Sigmoid colon (tissue), 7 donors: ENCODE results near the gene ELF5. TPM values are rescaled to one million over a fixed set of nuclear protein-coding genes. Genes with fewer than 3 reads are reported as not detected.

Experiments
- DNase-seq: peaks from one replicate; pipeline ENCODE4 v3.0.0-alpha.2; 2019
- H3K27ac ChIP-seq, 4 donors: fragments of 200-600 bp; sonication (generic); one replicate each; pipeline ENCODE4 v1.5.1; 2016 to 2019; ENCODE audit warnings: mild to moderate bottlenecking in 1 of 4
- H3K27me3 ChIP-seq, 3 donors: fragments of 200-600 bp; sonication (generic); one replicate each; pipeline ENCODE4 v1.5.1; 2019; ENCODE audit warnings: mild to moderate bottlenecking in 1 of 3
- H3K36me3 ChIP-seq, 4 donors: fragments of 200-600 bp; sonication (generic); one replicate each; pipeline ENCODE4 v1.5.1; 2016 to 2019
- H3K4me1 ChIP-seq, 4 donors: fragments of 200-600 bp; sonication (generic); one replicate each; pipeline ENCODE4 v1.5.1; 2017 to 2019
- H3K4me3 ChIP-seq, 4 donors: fragments of 200-600 bp; sonication (generic); one replicate each; pipeline ENCODE4 v1.5.1; 2017 to 2019; ENCODE audit warnings: mild to moderate bottlenecking in 2 of 4, moderate library complexity in 1 of 4
- H3K9me3 ChIP-seq, 4 donors: fragments of 200-600 bp in 3 of 4; sonication (generic) in 3 of 4; one replicate each; pipeline versions ENCODE4 v1.5.1 to v1.6.1; 2013 to 2019
- CTCF ChIP-seq, 4 experiments: fragments of 450-650 bp in 3 of 4; fragments of 200-600 bp in 1 of 4; IDR thresholded peaks; one replicate each; pipeline ENCODE4 v1.5.1; 2016 to 2019; ENCODE audit warnings: antibody characterized with exemption in 4 of 4, mild to moderate bottlenecking in 3 of 4, moderate library complexity in 2 of 4
- EP300 ChIP-seq, 4 donors: sonication (generic); formaldehyde crosslinking; IDR thresholded peaks; one replicate each; pipeline ENCODE4 v1.6.1; 2017; ENCODE audit warnings: antibody characterized with exemption in 4 of 4
- POLR2A ChIP-seq, 2 donors: fragments of 450-650 bp; IDR thresholded peaks; one replicate each; pipeline ENCODE4 v1.6.1; 2016; ENCODE audit warnings: antibody characterized with exemption in 2 of 2, mild to moderate bottlenecking in 2 of 2, moderate library complexity in 2 of 2
- POLR2AphosphoS5 ChIP-seq, 4 donors: sonication (generic); formaldehyde crosslinking; IDR thresholded peaks; one replicate each; pipeline ENCODE4 v1.6.1; 2017; ENCODE audit warnings: antibody characterized with exemption in 4 of 4
- WGBS, 2 donors: extraction: QIAGEN DNeasy Blood & Tissue Kit; methylation state at CpG; one replicate each; pipeline ENCODE4 v1.1.7; 2013; 5-methylcytosine and 5-hydroxymethylcytosine counted together
- intact Hi-C: fragments of 100-400 bp; cut with DNase I; formaldehyde crosslinking; loops from one replicate; pipeline ENCODE4 v1.15.1; 2023
- polyA plus RNA-seq, 3 donors: library from polyadenylated mRNA; stranded (reverse); fragments of 200-250 nt; gene quantifications; one replicate each; pipeline ENCODE4 v1.2.3, GENCODE V29; 2013
- total RNA-seq, 4 donors: library from RNA; depleted of rRNA; stranded (reverse); fragments of >200 nt; gene quantifications; one replicate each; pipeline ENCODE4 v1.1.0, GENCODE V29; 2016
- donor health status: healthy with polysubstance abuse.
- donor health status: Bipolar disorder and iron deficiency.
- donor health status: healthy.

The ELF5 gene
- total and polyA plus RNA-seq, 7 donors, result not detected

- DNase-seq, result no peak
- H3K27me3 ChIP-seq, result no peaks in the 10 kb centered on the region
- whole genome bisulfite sequencing, 2 donors, result 33 to 45% methylated on average over 2 of the region's 2 CpGs
- TF ChIP-seq EP300 (IDR thresholded peaks at IDR 0.05), result no peak
- no peak for TF ChIP-seq POLR2AphosphoS5 (IDR thresholded peaks at IDR 0.05)
- no peak for TF ChIP-seq POLR2A (IDR thresholded peaks at IDR 0.05)
- no peak for TF ChIP-seq CTCF (IDR thresholded peaks at IDR 0.05)
- H3K27ac ChIP-seq, result no peak overlapping the region
- no peaks in the 10 kb centered on the region for H3K9me3 ChIP-seq
- H3K4me1 ChIP-seq, result no peaks in the 10 kb centered on the region
- H3K4me3 ChIP-seq, result no peak overlapping the region
- H3K36me3 ChIP-seq, result no peaks in the 10 kb centered on the region
- intact Hi-C loops, result no loop called here
Measured at GRCh38 chr11:34501949-34502348, 11.6 kb downstream of the ELF5 start.

- WGBS, 2 donors, result 66 to 83% methylated on average over 4 of the region's 4 CpGs
Measured at GRCh38 chr11:34501500-34501899, 12.1 kb downstream of the ELF5 start.

GRCh38 chr11:34499719-34500500 lies 13.7 kb downstream of the ELF5 start:
- DNase-seq, result no peak
- H3K9me3 ChIP-seq, result no peaks in the 10 kb centered on the region
- no peaks in the 10 kb centered on the region for H3K27me3 ChIP-seq
- H3K4me1 ChIP-seq, result no peaks in the 10 kb centered on the region
- no peak overlapping the region for H3K27ac ChIP-seq
- no peak overlapping the region for H3K4me3 ChIP-seq
- intact Hi-C loops, result no loop called here
- no peak for TF ChIP-seq CTCF (IDR thresholded peaks at IDR 0.05)
- no peak for TF ChIP-seq EP300 (IDR thresholded peaks at IDR 0.05)
- TF ChIP-seq POLR2A (IDR thresholded peaks at IDR 0.05), result no peak
- TF ChIP-seq POLR2AphosphoS5 (IDR thresholded peaks at IDR 0.05), result no peak
- 75 to 79% methylated on average over 3 of the region's 3 CpGs for WGBS, 2 donors
- no peaks in the 10 kb centered on the region for H3K36me3 ChIP-seq

More at GRCh38 chr11:34501500-34501899, 12.1 kb downstream of the ELF5 start:
- intact Hi-C loops, result no loop called here
- no peak for DNase-seq
- no peaks in the 10 kb centered on the region for H3K9me3 ChIP-seq
- no peak overlapping the region for H3K4me3 ChIP-seq
- no peaks in the 10 kb centered on the region for H3K36me3 ChIP-seq
- no peaks in the 10 kb centered on the region for H3K27me3 ChIP-seq
- no peaks in the 10 kb centered on the region for H3K4me1 ChIP-seq
- no peak overlapping the region for H3K27ac ChIP-seq
- no peak for TF ChIP-seq POLR2A (IDR thresholded peaks at IDR 0.05)
- TF ChIP-seq EP300 (IDR thresholded peaks at IDR 0.05), result no peak
- no peak for TF ChIP-seq CTCF (IDR thresholded peaks at IDR 0.05)
- no peak for TF ChIP-seq POLR2AphosphoS5 (IDR thresholded peaks at IDR 0.05)

GRCh38 chr11:34495724-34496377 lies 17.7 kb downstream of the ELF5 start:
- Histone ChIP-seq H3K9me3 (no peaks in the 10 kb centered on the region), H3K36me3 (no peaks in the 10 kb centered on the region), H3K4me3 (no peak overlapping the region), H3K4me1 (no peaks in the 10 kb centered on the region), H3K27ac (no peak overlapping the region), H3K27me3 (no peaks in the 10 kb centered on the region)
- 57 to 77% methylated on average over 26 of the region's 26 CpGs for WGBS, 2 donors
- intact Hi-C loops, result no loop called here
- no peak for TF ChIP-seq EP300 (IDR thresholded peaks at IDR 0.05)
- no peak for TF ChIP-seq POLR2AphosphoS5 (IDR thresholded peaks at IDR 0.05)
- TF ChIP-seq CTCF (IDR thresholded peaks at IDR 0.05), result no peak
- TF ChIP-seq POLR2A (IDR thresholded peaks at IDR 0.05), result no peak
- DNase-seq, result no peak
